ENCODE results near the gene MAST3.

GRCh38 chr19:18161636-18162002 is 64.0 kb downstream of the MAST3 start:
- TF ChIP-seq ZNF274 (IDR thresholded peaks at IDR 0.05; ENCODE audit: low read depth, low read length) (no peak), YY1 (IDR thresholded peaks at IDR 0.05; ENCODE audit: insufficient read depth, insufficient read length) (no peak), SUZ12 (IDR thresholded peaks at IDR 0.05; ENCODE audit: extremely low read depth, insufficient read depth, insufficient read length) (no peak)
